OCI-LY3 (cell line): Measurements from ENCODE around the gene TBC1D25.

Experiments used
- H2AFZ ChIP-seq: fragments of 200-600, 300-600 bp; shearing (Covaris generic); 2 replicates; pipeline ENCODE4 v1.6.0; 2014; ENCODE audit warnings: antibody characterized with exemption, low read depth, low read length
- H3K27ac ChIP-seq: fragments of 200-600, 300-600 bp; sonication (generic); 2 replicates; pipeline ENCODE4 v1.5.1; 2014; ENCODE audit warnings: mild to moderate bottlenecking, low read length, moderate library complexity, mixed read lengths
- H3K27me3 ChIP-seq: fragments of 200-600, 300-600 bp; sonication (generic); 2 replicates; pipeline ENCODE4 v1.6.1; 2014; ENCODE audit warnings: low read depth, low read length, mixed read lengths
- H3K36me3 ChIP-seq: fragments of 200-600, 300-600 bp; sonication (generic); replicated peaks from 2 replicates; pipeline ENCODE3; 2014; ENCODE audit warnings: low read depth, low read length, mixed read lengths
- H3K4me1 ChIP-seq: fragments of 300-600, 200-600 bp; sonication (generic); 2 replicates; pipeline ENCODE4 v1.6.1; 2014; ENCODE audit warnings: low read length, mixed read lengths
- H3K4me2 ChIP-seq: fragments of 200-600, 300-600 bp; sonication (generic); 2 replicates; pipeline ENCODE4 v1.6.1; 2014; ENCODE audit warnings: low read length, mixed read lengths
- H3K4me3 ChIP-seq: fragments of 300-600, 200-600 bp; sonication (generic); 2 replicates; pipeline ENCODE4 v1.5.1; 2014; ENCODE audit warnings: antibody characterized with exemption, mild to moderate bottlenecking, low read length, moderate library complexity
- H3K79me2 ChIP-seq: fragments of 300-600, 200-600 bp; shearing (Covaris generic); 2 replicates; pipeline ENCODE4 v1.6.1; 2014; ENCODE audit warnings: mild to moderate bottlenecking, low read length, mixed read lengths
- H3K9ac ChIP-seq: fragments of 300-600, 200-600 bp; shearing (Covaris generic); 2 replicates; pipeline ENCODE4 v1.6.0; 2014; ENCODE audit warnings: mild to moderate bottlenecking, low read length, moderate library complexity
- H3K9me3 ChIP-seq: fragments of 200-600, 300-600 bp; shearing (Covaris generic); 2 replicates; pipeline ENCODE4 v1.6.1; 2014; ENCODE audit warnings: low read length, mixed read lengths; ENCODE audit not compliant: insufficient read depth
- H4K20me1 ChIP-seq: fragments of 200-600, 300-600 bp; sonication (generic); 2 replicates; pipeline ENCODE4 v1.6.1; 2016; ENCODE audit warnings: low read length, mixed read lengths; ENCODE audit not compliant: insufficient read depth
- EZH2phosphoT487 ChIP-seq: fragments of 200-600 bp; shearing (Covaris generic); IDR thresholded peaks from 2 replicates; pipeline ENCODE4 v1.6.1; 2018; ENCODE audit warnings: antibody characterized with exemption, mixed run types, low read depth
- TF ChIP-seq, protein P1 (sequence below): fragments of 200-600, 300-600 bp; sonication (generic); IDR thresholded peaks from 2 replicates; pipeline ENCODE4 v1.5.1; 2014; ENCODE audit warnings: antibody characterized with exemption, low read length, low read depth

TBC1D25 gene

DNA sequence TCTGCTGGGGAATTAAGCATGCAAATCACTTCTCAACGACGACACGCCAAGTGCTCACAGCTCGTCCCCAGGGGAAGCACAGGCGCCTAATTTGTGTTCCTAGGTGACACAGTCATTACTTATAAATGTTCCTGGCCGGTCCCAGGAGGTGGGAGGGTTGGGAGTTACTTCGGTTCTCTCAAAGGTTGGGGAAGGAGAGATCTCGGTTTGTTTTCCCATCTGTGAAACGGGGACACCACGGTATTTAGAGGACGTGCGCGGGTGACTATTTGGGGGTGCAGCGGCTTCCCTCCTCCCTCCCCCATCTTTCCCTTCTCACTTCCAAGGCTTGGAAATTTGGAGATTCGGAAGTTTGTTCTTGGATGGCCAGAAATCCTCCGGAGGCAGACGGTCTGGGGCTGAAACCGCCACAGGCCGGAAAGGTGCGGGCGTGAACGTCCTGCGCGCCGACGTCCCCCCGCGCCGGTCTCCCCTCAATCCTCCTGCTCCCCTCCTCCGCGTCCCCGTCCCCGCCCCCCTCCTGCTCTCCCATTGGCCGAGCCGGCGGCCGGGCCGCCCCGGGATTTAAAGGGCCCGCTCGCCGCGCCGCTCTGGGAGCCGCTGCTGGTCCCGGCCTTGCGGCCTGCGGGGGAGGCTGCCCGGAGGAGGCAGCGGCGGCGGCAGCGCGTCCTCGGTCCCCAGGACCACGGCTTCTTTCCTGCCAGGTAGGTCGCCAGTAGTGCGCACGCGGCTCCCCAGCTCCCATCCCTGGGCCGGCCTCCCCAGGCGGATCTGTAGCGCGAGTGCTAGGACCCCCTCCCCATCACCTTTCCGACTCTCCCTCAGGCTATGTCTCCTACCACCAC lies 30.9 kb upstream of the TBC1D25 start, which contains the start of gene PORCN:
PORCN (plus strand) TSS at position 593 of the 845 bp plus-strand sequence. CDS start 829 bp downstream, outside the sequence.
- Histone ChIP-seq H3K4me1 (peaks cover 5% of the 10 kb centered on the region; the same call in 1 of the 2 replicates), H3K36me3 (no peaks in the 10 kb centered on the region), H3K9me3 (no peaks in the 10 kb centered on the region), H3K79me2 (no peaks in the 10 kb centered on the region), H2AFZ (peak within 1 kb of the TSS; percentile 88), H3K27ac (peak within 1 kb of the TSS; percentile 66), H3K4me3 (peak within 1 kb of the TSS; percentile 94), H3K4me2 (peak within 1 kb of the TSS; percentile 87), H3K27me3 (no peaks in the 10 kb centered on the region), H4K20me1 (no peaks in the 10 kb centered on the region), H3K9ac (peak within 1 kb of the TSS; percentile 88)
- TF ChIP-seq, protein P1, sequence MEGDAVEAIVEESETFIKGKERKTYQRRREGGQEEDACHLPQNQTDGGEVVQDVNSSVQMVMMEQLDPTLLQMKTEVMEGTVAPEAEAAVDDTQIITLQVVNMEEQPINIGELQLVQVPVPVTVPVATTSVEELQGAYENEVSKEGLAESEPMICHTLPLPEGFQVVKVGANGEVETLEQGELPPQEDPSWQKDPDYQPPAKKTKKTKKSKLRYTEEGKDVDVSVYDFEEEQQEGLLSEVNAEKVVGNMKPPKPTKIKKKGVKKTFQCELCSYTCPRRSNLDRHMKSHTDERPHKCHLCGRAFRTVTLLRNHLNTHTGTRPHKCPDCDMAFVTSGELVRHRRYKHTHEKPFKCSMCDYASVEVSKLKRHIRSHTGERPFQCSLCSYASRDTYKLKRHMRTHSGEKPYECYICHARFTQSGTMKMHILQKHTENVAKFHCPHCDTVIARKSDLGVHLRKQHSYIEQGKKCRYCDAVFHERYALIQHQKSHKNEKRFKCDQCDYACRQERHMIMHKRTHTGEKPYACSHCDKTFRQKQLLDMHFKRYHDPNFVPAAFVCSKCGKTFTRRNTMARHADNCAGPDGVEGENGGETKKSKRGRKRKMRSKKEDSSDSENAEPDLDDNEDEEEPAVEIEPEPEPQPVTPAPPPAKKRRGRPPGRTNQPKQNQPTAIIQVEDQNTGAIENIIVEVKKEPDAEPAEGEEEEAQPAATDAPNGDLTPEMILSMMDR = no peak
- no peak for TF ChIP-seq EZH2phosphoT487

DNA sequence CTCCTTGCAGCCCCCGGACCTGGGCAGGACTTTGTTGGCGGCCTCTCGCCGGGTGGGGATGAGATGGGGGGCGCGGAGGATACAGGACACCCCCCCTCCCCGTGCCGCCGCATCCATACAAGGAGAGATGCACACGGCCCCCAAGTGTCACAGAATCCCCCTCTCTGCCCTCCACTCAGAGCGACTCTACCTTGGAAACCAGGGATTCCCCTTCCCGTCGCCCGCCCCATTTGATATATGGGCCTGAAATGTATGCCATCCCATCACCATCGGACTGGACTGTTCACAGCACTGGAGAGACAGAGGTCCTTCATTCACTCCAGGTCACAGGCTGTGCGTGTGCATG lies 30.3 kb upstream of the TBC1D25 start:
- H3K27me3 ChIP-seq = no peaks in the 10 kb centered on the region
- no peak for TF ChIP-seq EZH2phosphoT487
- TF ChIP-seq, protein P1 = no peak
- H3K4me3 ChIP-seq = peak overlapping the region; percentile 94
- H3K4me1 ChIP-seq = peaks cover 5% of the 10 kb centered on the region; the same call in 1 of the 2 replicates
- H3K9ac ChIP-seq = peak overlapping the region; percentile 88
- H4K20me1 ChIP-seq = no peaks in the 10 kb centered on the region
- H3K4me2 ChIP-seq = peak overlapping the region; percentile 87
- no peak overlapping the region for H3K27ac ChIP-seq
- no peaks in the 10 kb centered on the region for H3K79me2 ChIP-seq
- peak overlapping the region; percentile 88 for H2AFZ ChIP-seq
- no peaks in the 10 kb centered on the region for H3K36me3 ChIP-seq
- H3K9me3 ChIP-seq = no peaks in the 10 kb centered on the region

DNA sequence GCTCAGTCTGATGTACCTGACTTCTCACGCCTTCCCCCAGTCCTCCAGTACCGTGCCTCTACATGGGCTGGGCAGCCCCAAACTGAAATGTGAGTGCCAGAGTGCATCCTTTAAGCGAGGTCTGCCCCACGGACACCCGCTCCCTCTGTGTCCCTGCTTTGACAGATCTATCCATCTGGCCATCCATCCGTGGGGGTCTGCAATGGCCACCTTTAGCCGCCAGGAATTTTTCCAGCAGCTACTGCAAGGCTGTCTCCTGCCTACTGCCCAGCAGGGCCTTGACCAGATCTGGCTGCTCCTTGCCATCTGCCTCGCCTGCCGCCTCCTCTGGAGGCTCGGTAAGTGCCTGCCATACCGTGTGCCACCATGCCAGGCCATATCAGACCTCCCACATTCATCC lies 29.9 kb upstream of the TBC1D25 start:
- no peaks in the 10 kb centered on the region for H4K20me1 ChIP-seq
- peak overlapping the region; percentile 88 for H3K9ac ChIP-seq
- H2AFZ ChIP-seq = peak overlapping the region; percentile 88; the same call in 1 of the 2 replicates
- H3K4me1 ChIP-seq = peaks cover 5% of the 10 kb centered on the region; the same call in 1 of the 2 replicates
- no peak for TF ChIP-seq EZH2phosphoT487
- TF ChIP-seq, protein P1 = no peak
- H3K27ac ChIP-seq = no peak overlapping the region
- H3K27me3 ChIP-seq = no peaks in the 10 kb centered on the region
- H3K9me3 ChIP-seq = no peaks in the 10 kb centered on the region
- H3K4me2 ChIP-seq = peak overlapping the region; percentile 87
- no peaks in the 10 kb centered on the region for H3K36me3 ChIP-seq
- H3K4me3 ChIP-seq = peak overlapping the region; percentile 94
- no peaks in the 10 kb centered on the region for H3K79me2 ChIP-seq

DNA sequence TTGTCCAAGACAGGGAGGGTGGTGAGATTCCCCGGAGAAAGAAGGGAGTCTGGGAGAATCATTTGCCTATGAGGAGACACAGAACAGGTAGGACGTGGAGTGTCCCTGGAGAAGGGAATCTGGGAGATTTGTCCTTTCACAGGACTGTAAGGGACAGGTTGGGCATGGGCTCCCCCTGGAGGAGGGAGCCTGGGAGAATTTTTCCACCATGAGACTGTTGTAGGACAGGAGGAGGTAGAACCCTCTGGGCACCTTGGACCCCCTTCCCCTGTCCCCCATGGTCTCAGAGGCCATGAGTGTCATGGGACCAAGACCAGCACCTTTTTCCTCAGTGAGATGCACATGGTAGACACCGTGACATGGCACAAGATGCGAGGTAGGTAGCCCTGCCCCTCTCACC lies 28.0 kb upstream of the TBC1D25 start:
- no peak overlapping the region for H3K4me3 ChIP-seq
- no peak overlapping the region for H3K27ac ChIP-seq
- H3K27me3 ChIP-seq = no peaks in the 10 kb centered on the region
- H4K20me1 ChIP-seq = no peaks in the 10 kb centered on the region
- no peak overlapping the region for H3K4me2 ChIP-seq
- no peak overlapping the region for H3K9ac ChIP-seq
- no peaks in the 10 kb centered on the region for H3K36me3 ChIP-seq
- H3K9me3 ChIP-seq = no peaks in the 10 kb centered on the region
- H2AFZ ChIP-seq = no peak overlapping the region
- no peaks in the 10 kb centered on the region for H3K79me2 ChIP-seq
- peaks cover 5% of the 10 kb centered on the region; the same call in 1 of the 2 replicates for H3K4me1 ChIP-seq
- TF ChIP-seq EZH2phosphoT487 = no peak
- TF ChIP-seq, protein P1 = peak; percentile 29
